Gastroesophageal sphincter (tissue), 3 donors: ENCODE results near the gene PGAP2.

ENCODE experiments used
- EP300 ChIP-seq: sonication (generic); formaldehyde crosslinking; IDR thresholded peaks from one replicate; pipeline ENCODE4 v1.6.1; 2017; ENCODE audit warnings: antibody characterized with exemption, mild to moderate bottlenecking
- POLR2A ChIP-seq, 2 donors: fragments of 450-650 bp; IDR thresholded peaks; one replicate each; pipeline ENCODE4 v1.6.1; 2017; ENCODE audit warnings: antibody characterized with exemption in 2 of 2, mild to moderate bottlenecking in 2 of 2, moderate library complexity in 1 of 2
- POLR2AphosphoS5 ChIP-seq: sonication (generic); formaldehyde crosslinking; IDR thresholded peaks from one replicate; pipeline ENCODE4 v1.6.1; 2017; ENCODE audit warnings: antibody characterized with exemption
- TF ChIP-seq, protein P1 (sequence below), 4 experiments: fragments of 200-600 bp in 2 of 4; fragments of 450-650 bp in 2 of 4; sonication (generic) in 1 of 4; IDR thresholded peaks; one replicate each; pipeline ENCODE4 v1.5.1; 2017 to 2019; ENCODE audit warnings: antibody characterized with exemption in 4 of 4, mild to moderate bottlenecking in 2 of 4, moderate library complexity in 2 of 4

DNA sequence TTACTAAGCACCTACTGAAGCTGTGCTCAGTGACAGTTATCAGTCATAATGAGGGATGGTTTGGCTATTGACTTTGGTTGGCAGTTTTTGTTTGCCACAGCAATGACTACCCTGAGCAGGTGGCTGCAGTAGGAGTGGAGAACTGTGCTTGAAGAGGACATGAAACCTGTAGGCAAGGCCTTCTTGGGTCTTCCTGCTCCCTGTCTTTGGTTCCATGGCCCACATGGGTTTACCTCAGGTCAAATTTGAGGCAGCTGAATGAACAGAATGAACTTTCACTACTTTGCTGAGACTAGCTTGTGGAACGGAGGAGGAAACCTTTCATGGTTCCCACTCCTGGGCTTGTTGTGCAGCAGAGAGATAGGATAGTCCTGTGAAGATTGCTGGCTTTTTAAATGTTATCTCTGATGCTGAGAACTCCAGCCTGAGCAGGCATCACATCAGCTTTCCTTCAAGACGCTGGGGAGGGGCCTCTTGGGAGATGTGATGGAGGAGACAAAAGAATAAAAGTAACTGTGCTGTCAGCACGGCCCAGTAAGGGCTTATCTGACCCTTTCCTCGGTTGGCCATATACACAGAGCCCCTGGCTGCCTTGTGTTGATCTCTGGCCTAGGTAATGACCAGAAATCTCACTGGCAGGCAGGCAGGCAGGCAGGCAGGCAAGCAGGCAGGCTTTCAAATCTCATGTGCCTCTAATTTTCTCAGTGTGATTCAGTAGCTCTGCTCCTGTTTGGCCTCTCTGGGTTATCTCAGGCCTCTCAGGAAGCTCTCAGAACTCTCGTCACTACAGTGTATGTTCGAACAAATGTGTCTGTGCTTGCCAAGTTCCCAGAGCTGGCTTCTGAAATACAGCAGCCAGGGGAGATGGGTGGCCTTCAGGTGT lies 59.1 kb downstream of the PGAP2 start:
- TF ChIP-seq POLR2A (IDR thresholded peaks at IDR 0.05), result no peak
- TF ChIP-seq, protein P1, sequence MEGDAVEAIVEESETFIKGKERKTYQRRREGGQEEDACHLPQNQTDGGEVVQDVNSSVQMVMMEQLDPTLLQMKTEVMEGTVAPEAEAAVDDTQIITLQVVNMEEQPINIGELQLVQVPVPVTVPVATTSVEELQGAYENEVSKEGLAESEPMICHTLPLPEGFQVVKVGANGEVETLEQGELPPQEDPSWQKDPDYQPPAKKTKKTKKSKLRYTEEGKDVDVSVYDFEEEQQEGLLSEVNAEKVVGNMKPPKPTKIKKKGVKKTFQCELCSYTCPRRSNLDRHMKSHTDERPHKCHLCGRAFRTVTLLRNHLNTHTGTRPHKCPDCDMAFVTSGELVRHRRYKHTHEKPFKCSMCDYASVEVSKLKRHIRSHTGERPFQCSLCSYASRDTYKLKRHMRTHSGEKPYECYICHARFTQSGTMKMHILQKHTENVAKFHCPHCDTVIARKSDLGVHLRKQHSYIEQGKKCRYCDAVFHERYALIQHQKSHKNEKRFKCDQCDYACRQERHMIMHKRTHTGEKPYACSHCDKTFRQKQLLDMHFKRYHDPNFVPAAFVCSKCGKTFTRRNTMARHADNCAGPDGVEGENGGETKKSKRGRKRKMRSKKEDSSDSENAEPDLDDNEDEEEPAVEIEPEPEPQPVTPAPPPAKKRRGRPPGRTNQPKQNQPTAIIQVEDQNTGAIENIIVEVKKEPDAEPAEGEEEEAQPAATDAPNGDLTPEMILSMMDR (IDR thresholded peaks at IDR 0.05), result no peak
- TF ChIP-seq POLR2AphosphoS5, result no peak
- TF ChIP-seq EP300, result no peak
